Mammary epithelial cell (primary cell): ENCODE measurements around the gene TRIM54.

Experiments
- CTCF ChIP-seq, 2 donors: IDR thresholded peaks in 1 of 2; conservative IDR thresholded peaks in 1 of 2; 2 replicates each; pipeline ENCODE4 v1.5.1; 2011 to 2012; ENCODE audit warnings: inconsistent platforms in 2 of 2, low read length in 2 of 2, mild to moderate bottlenecking in 2 of 2, control low read depth in 1 of 2, low read depth in 1 of 2; ENCODE audit not compliant: insufficient read depth in 1 of 2; ENCODE audit errors: extremely low read depth in 1 of 2
- EZH2 ChIP-seq: IDR thresholded peaks from 2 replicates; pipeline ENCODE4 v1.6.1; 2012; ENCODE audit warnings: low read length, inconsistent platforms, borderline replicate concordance

GRCh38 chr2:27275211-27276150, 6.7 kb upstream of the TRIM54 start, which contains the start of gene DNAJC5G:
- TF ChIP-seq CTCF (conservative IDR thresholded peaks at IDR 0.05 in 1 of 2, IDR thresholded peaks at IDR 0.05 in 1 of 2; ENCODE audit: extremely low read depth in 1 of 2, insufficient read depth in 1 of 2, low read depth in 1 of 2, low read length in 2 of 2) (no peak), EZH2 (no peak)
